Astrocyte (in vitro differentiated cells and primary cell): ENCODE results near the gene CPTP.

Source experiments
- CTCF ChIP-seq: IDR thresholded peaks from 2 replicates; pipeline ENCODE4 v1.5.1; 2011; ENCODE audit warnings: low read depth, mild to moderate bottlenecking, inconsistent platforms, low read length, moderate library complexity; ENCODE audit not compliant: insufficient read depth
- EZH2 ChIP-seq: IDR thresholded peaks from 2 replicates; pipeline ENCODE4 v1.6.1; 2012; ENCODE audit warnings: mild to moderate bottlenecking, low read length, inconsistent platforms; ENCODE audit not compliant: insufficient read depth

- TF ChIP-seq CTCF (no peak), EZH2 (no peak)
Measured at GRCh38 chr1:1374589-1374928, 50.0 kb downstream of the CPTP start.
